Rectal smooth muscle tissue (tissue), 1 donor: ENCODE results near the gene NCF2.

Source experiments
- H3K27ac ChIP-seq: one replicate; pipeline ENCODE4 v1.7.0; 2013; ENCODE audit warnings: low read depth, low read length, inconsistent platforms
- H3K27me3 ChIP-seq: one replicate; pipeline ENCODE4 v1.7.0; 2013; ENCODE audit warnings: low read length; ENCODE audit not compliant: control insufficient read depth, insufficient read depth
- H3K36me3 ChIP-seq: one replicate; pipeline ENCODE4 v1.7.0; 2013; ENCODE audit warnings: low read length; ENCODE audit not compliant: control insufficient read depth, insufficient read depth
- H3K4me1 ChIP-seq: one replicate; pipeline ENCODE4 v1.7.0; 2013; ENCODE audit warnings: low read length; ENCODE audit not compliant: control insufficient read depth, insufficient read depth
- H3K4me3 ChIP-seq: one replicate; pipeline ENCODE4 v1.7.0; 2013; ENCODE audit warnings: low read length
- H3K9ac ChIP-seq: one replicate; pipeline ENCODE4 v1.7.0; 2013; ENCODE audit warnings: low read length

NCF2 gene

DNA sequence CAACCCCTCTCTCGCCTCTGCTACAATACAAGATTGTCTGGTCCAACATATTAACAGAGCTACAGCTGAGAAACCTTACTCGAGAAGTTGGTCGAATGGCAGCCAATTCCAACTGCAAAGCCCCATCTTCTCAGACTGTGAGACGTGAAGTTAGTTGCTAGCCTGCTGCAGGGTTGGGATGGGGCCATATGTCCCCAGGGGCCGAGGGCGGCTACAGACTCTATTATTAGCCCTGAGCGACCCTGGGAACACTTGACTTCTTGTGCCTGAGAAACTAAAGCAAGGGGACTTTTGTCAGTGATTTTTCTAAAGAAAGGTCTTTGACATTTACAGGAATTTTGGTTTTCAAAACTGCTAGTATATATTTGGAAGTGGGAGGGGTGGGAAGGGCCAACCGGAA, 13.7 kb downstream of the NCF2 start:
- no peak overlapping the region for H3K27ac ChIP-seq
- H3K9ac ChIP-seq: no peak overlapping the region
- no peak overlapping the region for H3K4me3 ChIP-seq
- H3K4me1 ChIP-seq: no peaks in the 10 kb centered on the region
- H3K27me3 ChIP-seq: no peaks in the 10 kb centered on the region
- H3K36me3 ChIP-seq: no peaks in the 10 kb centered on the region

DNA sequence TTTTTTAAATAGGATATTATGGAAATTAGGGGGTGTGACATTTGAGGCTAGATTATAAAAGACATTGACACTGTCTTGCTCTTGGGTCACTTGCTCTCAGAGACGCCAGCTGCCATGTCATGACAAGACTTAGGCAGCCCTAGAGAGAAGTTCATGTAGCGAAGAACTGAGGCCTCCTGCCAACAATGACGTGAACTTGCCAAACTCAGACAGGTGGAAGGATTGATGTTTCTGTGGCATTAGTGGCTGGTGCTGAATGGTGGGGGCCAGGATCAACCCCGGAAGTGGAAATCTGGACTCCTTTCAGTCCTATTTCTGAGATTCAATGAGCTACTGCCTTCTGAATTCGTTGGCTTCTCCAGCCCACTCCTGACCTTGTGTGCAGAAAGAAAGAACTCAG, 14.7 kb downstream of the NCF2 start:
- no peaks in the 10 kb centered on the region for H3K27me3 ChIP-seq
- no peak overlapping the region for H3K27ac ChIP-seq
- no peaks in the 10 kb centered on the region for H3K4me1 ChIP-seq
- no peak overlapping the region for H3K9ac ChIP-seq
- no peak overlapping the region for H3K4me3 ChIP-seq
- no peaks in the 10 kb centered on the region for H3K36me3 ChIP-seq

DNA sequence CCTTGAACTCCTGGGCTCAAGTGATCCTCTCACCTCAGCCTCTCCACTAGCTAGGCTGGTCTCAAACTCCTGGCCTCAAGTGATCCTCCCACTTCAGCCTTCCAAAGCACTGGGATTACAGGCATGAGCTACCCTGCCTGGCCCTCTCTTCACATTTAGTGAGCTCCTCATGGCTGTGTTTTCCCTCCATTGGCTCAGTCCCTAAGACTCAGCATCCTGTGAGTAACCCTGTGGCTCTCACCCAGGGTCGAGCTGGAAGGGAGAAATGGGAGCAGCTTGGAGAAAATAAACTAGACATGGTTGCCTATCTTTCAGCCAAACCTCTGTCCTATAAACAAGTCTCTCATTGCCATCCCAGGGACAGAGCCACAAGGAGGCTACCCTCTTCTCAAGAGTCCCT, 17.5 kb downstream of the NCF2 start:
- Histone ChIP-seq H3K4me3 (no peak overlapping the region), H3K4me1 (no peaks in the 10 kb centered on the region), H3K27ac (no peak overlapping the region)

DNA sequence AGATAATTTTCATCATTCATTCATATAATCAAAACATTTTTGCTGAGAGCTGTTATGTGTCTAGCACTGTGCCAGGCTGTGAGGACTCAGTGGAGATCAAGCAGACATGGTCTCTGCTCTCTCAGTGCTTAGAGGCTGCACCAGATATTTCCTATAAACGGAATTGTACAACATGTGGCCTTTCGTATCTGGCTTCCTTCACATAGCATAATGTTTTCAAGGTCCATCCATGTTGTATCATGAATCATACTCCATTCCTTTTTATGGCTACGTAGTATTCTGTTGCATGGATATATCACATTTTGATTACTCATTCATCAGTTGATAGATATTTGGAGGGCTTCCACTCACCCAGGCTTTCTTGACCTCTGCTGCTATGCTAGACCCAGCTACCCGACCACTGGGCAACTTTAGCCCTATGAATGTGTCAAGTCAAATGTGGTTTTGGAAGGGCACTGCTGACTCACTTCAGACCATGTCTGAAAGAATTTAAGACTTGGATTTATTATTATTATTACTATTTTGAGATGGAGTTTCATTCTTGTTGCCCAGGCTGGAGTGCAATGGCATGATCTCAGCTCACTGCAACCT, 18.5 kb downstream of the NCF2 start:
- Histone ChIP-seq H3K36me3 (no peaks in the 10 kb centered on the region), H3K27ac (peak overlapping the region; percentile 32), H3K4me1 (peaks cover 2% of the 10 kb centered on the region), H3K4me3 (no peak overlapping the region), H3K9ac (no peak overlapping the region), H3K27me3 (no peaks in the 10 kb centered on the region)

More for the DNA sequence above, 17.5 kb downstream of the NCF2 start:
- Histone ChIP-seq H3K27me3 (no peaks in the 10 kb centered on the region), H3K36me3 (no peaks in the 10 kb centered on the region), H3K9ac (no peak overlapping the region)

DNA sequence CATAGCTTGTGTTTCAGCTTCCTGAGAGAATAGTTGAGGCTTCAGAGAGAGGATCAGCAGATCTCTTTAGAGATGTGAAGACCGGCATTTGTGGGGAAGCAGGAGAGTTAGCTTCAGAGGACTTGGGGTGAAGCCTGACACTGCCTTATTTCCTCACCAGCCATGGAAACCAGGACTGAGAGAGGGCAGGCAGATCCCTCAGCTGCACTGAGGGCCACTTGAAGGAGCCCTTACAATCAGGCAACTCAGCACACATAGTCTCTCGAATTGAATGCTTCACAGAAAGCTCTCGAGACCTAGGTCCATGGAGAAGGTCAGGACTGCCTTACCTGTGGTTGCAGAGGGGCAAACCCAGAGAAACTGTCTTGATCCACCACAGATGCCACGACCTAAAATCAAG, 19.8 kb downstream of the NCF2 start:
- no peak overlapping the region for H3K27ac ChIP-seq

DNA sequence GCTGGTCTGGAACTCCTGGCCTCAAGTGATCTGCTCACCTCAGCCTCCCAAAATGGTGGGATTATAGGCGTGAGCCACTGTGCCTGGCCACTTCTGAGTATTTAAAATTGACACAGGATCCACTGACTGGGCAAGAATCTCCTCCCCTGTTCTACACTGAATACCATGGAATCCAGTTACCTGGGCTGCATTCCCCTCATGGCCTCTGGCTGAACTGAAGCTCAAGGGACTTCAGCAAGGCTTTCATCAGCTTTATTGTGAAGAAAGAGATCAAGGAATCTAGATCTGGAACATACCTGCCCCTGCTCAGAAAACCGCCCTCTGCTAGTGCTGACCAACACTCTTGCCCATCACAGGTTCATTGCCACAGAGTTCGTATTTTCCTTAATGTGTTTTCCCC, 20.5 kb downstream of the NCF2 start:
- H3K9ac ChIP-seq: no peak overlapping the region
- peaks cover 2% of the 10 kb centered on the region for H3K4me1 ChIP-seq
- H3K27ac ChIP-seq: no peak overlapping the region
- H3K27me3 ChIP-seq: no peaks in the 10 kb centered on the region
- no peaks in the 10 kb centered on the region for H3K36me3 ChIP-seq
- no peak overlapping the region for H3K4me3 ChIP-seq

More for the DNA sequence above, 19.8 kb downstream of the NCF2 start:
- Histone ChIP-seq H3K36me3 (no peaks in the 10 kb centered on the region), H3K27me3 (no peaks in the 10 kb centered on the region), H3K9ac (no peak overlapping the region), H3K4me3 (no peak overlapping the region), H3K4me1 (peaks cover 2% of the 10 kb centered on the region)

DNA sequence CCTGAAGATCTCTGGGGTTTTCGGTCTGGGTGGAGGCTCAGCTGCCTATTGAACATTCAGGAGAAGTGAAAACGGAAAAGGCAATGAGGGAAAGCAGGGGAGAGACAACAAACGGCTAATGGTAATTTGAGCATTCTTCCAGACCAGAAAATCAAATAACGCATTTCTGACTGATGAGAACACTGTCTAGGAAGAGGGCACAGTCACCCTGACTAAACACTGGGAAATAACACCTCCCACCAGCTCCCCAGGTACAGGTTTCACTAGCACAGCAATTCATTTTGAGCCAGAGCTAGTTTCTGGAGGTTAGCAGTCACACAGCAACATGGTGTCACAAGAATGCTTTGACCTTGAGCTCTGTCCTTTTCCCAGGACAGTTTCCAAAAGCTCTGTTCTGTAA, 21.1 kb downstream of the NCF2 start:
- no peak overlapping the region for H3K4me3 ChIP-seq
- peaks cover 2% of the 10 kb centered on the region for H3K4me1 ChIP-seq
- H3K36me3 ChIP-seq: no peaks in the 10 kb centered on the region
- no peak overlapping the region for H3K9ac ChIP-seq
- H3K27ac ChIP-seq: no peak overlapping the region
- no peaks in the 10 kb centered on the region for H3K27me3 ChIP-seq

DNA sequence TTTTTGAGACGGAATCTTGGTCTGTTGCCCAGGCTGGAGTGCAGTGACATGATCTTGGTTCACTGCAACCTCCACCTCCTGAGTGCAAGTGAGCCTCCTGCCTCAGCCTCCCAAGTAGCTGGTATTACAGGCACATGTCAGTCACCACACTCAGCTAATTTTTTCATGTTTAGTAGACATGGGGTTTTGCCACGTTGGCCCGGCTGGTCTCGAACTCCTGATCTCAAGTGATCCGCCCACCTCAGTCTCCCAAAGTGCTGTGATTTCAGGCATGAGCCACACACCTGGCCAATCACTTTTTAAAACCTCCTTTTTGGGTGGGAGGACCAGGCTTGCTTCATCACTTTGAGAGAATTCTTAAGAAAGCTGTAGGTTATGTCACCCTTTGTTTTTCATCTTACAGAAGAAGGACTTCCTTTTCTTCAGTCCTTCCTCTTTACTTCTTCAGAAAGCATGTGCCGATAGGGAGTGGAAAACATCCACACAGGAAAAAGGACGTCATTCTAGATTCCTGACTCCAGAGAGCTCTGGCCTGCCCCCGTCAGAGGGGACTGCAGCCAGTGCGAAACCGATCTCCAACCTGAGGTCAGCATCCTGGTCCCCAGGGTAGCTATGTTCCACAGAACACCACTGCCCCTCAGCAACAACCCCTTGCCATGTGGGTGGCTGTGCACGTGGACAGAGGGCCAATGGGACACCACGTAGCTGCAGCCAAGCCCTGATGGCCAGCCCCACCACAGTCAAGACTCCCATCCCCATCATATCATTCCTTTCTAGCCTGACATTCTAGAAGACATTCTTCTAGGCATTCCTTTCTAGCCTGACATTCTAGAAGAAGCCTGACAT, 21.9 kb downstream of the NCF2 start:
- Histone ChIP-seq H3K4me3 (no peak overlapping the region), H3K27me3 (no peaks in the 10 kb centered on the region), H3K27ac (no peak overlapping the region), H3K4me1 (peaks cover 2% of the 10 kb centered on the region), H3K36me3 (no peaks in the 10 kb centered on the region), H3K9ac (no peak overlapping the region)

DNA sequence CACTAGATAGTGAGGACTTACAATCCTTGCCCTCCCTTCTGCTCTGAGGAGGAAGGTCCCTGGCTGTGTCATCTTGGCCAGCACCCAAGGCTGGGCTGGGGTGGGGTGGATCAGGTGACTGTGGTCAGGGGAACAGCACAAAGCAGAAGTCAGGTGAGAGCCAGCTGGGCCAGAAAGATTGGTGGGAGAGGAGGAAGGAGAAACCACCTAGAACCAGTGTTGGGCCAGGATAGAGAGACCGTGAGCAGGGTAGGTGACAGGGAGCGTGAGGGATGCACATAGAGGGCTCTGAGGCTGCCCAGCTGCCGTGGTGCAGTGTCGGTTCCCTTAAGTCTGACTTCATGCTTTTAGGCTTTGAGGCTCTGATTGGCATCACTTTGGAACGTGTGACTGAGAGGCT, 22.7 kb downstream of the NCF2 start:
- Histone ChIP-seq H3K36me3 (no peaks in the 10 kb centered on the region), H3K27me3 (no peaks in the 10 kb centered on the region), H3K4me3 (no peak overlapping the region), H3K4me1 (peaks cover 2% of the 10 kb centered on the region), H3K27ac (no peak overlapping the region), H3K9ac (no peak overlapping the region)

DNA sequence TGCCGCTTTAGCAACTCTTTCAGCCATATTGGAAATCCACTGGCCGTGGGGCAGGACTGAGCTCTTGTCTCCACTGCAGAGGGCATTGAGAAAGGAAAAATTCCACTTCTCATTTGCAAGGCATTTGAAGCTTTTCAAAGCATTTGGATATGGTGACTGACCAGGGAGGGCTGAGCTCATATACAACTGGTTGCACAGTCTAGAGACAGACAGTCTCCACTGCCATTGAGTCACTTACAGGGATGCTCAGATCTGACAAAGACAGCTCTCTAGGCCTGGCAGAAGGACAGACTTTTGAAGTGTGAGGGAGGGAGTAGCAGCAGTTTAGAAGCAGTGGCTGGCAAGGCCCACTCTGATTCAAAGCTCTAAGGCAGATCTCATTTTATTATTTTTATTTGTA, 24.2 kb downstream of the NCF2 start:
- Histone ChIP-seq H3K9ac (no peak overlapping the region), H3K27ac (no peak overlapping the region), H3K27me3 (no peaks in the 10 kb centered on the region), H3K4me3 (no peak overlapping the region), H3K4me1 (peaks cover 2% of the 10 kb centered on the region), H3K36me3 (no peaks in the 10 kb centered on the region)

DNA sequence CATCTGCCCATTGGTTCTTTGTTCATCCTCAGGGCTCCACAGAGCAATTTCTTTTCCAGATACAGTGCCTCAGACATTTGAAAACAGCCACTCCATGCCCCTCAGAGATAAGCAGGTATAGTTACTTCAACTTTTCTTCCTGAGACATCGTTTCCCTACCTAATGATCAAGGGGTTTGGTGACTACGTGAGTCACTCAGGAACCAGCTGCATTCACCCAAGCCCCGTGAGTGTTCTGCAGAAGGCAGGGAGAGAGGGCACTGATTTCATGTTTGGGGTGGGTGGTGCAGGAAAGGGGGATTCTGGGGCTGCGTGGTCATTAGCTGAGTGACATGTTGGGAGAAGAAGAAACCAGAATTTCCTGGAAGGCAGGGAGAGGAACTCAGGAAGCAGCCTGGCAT, 25.0 kb downstream of the NCF2 start:
- H3K36me3 ChIP-seq: no peaks in the 10 kb centered on the region
- no peak overlapping the region for H3K4me3 ChIP-seq
- H3K27me3 ChIP-seq: no peaks in the 10 kb centered on the region
- H3K4me1 ChIP-seq: peaks cover 2% of the 10 kb centered on the region
- no peak overlapping the region for H3K27ac ChIP-seq
- no peak overlapping the region for H3K9ac ChIP-seq

DNA sequence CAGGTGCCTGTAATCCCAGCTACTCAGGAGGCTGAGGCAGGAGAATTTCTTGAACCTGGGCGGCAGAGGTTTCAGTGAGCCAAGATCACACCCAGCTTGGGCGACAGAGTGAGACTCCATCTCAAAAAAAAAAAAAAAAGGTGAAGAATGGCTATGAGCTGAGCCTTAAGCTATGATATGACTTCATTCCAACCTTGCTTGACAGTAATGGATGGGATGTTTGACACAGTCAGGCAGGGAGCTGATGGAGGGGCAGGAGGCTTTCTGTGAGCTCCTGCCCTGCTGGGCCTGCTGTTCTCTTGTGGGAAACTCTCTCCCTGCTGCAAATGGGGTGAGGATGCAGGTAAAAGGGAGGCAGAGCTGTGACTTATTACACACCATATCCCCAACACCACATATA, 27.6 kb downstream of the NCF2 start:
- H3K4me1 ChIP-seq: peaks cover 2% of the 10 kb centered on the region
- no peak overlapping the region for H3K4me3 ChIP-seq
- no peak overlapping the region for H3K27ac ChIP-seq
- H3K36me3 ChIP-seq: no peaks in the 10 kb centered on the region
- no peaks in the 10 kb centered on the region for H3K27me3 ChIP-seq
- no peak overlapping the region for H3K9ac ChIP-seq

DNA sequence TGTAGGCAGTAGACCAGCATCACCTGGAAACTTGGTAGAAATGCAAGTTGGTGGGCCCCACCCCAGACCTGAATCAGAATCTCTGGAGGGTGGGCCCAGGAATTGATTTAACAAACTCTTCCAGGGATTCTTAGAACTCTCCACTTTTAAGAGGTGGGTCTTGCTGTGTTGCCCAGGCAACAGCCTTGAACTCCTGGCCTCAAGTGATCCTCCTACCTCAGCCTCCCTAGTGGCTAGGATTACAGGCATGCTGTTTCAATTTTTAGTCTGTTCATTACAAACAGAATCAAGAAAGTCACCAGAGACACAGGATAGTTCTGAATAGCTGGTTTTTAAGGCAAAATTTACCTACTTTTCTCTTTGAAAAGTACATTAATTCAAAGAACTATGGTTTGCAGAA, 31.2 kb downstream of the NCF2 start:
- Histone ChIP-seq H3K27me3 (no peaks in the 10 kb centered on the region), H3K4me3 (no peak overlapping the region), H3K27ac (no peak overlapping the region), H3K36me3 (no peaks in the 10 kb centered on the region), H3K4me1 (no peaks in the 10 kb centered on the region), H3K9ac (no peak overlapping the region)
